ENCODE data around the gene HECW1.

DNA sequence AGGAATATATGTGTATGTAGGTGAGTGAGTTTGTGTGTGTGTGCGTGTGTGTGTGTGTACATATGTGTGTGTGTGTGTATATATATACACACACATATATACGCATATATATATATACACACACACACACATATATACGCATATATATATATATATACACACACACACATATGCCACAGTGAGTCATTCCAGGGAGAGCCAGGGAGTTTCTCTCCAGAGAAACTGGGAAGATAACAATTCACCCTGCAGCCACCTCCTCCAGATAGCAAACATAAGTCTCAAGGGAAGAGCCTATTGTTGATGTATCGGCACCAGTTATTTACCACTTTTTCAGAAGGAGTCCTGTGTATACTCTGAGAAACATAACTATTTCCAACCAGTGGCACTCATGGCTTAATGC, 368.1 kb downstream of the HECW1 start:
- TF ChIP-seq ZFP3 (CRISPR knock-in tag; IDR thresholded peaks at IDR 0.05): no peak
- TF ChIP-seq, protein P1, sequence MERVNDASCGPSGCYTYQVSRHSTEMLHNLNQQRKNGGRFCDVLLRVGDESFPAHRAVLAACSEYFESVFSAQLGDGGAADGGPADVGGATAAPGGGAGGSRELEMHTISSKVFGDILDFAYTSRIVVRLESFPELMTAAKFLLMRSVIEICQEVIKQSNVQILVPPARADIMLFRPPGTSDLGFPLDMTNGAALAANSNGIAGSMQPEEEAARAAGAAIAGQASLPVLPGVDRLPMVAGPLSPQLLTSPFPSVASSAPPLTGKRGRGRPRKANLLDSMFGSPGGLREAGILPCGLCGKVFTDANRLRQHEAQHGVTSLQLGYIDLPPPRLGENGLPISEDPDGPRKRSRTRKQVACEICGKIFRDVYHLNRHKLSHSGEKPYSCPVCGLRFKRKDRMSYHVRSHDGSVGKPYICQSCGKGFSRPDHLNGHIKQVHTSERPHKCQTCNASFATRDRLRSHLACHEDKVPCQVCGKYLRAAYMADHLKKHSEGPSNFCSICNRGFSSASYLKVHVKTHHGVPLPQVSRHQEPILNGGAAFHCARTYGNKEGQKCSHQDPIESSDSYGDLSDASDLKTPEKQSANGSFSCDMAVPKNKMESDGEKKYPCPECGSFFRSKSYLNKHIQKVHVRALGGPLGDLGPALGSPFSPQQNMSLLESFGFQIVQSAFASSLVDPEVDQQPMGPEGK (CRISPR knock-in tag; IDR thresholded peaks at IDR 0.05; ENCODE audit: borderline replicate concordance): no peak
- TF ChIP-seq, protein P2, sequence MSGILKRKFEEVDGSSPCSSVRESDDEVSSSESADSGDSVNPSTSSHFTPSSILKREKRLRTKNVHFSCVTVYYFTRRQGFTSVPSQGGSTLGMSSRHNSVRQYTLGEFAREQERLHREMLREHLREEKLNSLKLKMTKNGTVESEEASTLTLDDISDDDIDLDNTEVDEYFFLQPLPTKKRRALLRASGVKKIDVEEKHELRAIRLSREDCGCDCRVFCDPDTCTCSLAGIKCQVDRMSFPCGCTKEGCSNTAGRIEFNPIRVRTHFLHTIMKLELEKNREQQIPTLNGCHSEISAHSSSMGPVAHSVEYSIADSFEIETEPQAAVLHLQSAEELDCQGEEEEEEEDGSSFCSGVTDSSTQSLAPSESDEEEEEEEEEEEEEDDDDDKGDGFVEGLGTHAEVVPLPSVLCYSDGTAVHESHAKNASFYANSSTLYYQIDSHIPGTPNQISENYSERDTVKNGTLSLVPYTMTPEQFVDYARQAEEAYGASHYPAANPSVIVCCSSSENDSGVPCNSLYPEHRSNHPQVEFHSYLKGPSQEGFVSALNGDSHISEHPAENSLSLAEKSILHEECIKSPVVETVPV (CRISPR knock-in tag; IDR thresholded peaks at IDR 0.05): no peak
- TF ChIP-seq RARB (CRISPR knock-in tag; IDR thresholded peaks at IDR 0.05): no peak
- no peak for TF ChIP-seq GLIS3 (CRISPR knock-in tag; IDR thresholded peaks at IDR 0.05)
- no peak for TF ChIP-seq ARNTL (CRISPR knock-in tag; IDR thresholded peaks at IDR 0.05; ENCODE audit: borderline replicate concordance, low read depth)
- no peak for TF ChIP-seq ZFP30 (CRISPR knock-in tag; IDR thresholded peaks at IDR 0.05)

Measured in SK-N-SH treated with all-trans-retinoic acid at 6 μM for 48 hours (cell line).